ENCODE results near the gene IL6R. TPM values are rescaled to one million over a fixed set of nuclear protein-coding genes. Genes with fewer than 3 reads are reported as not detected.

IL6R gene
- total and polyA plus RNA-seq, 2 donors (not counting 1 experiment from before 2014, with no cell fraction given): 3.5 to 5.3 TPM

- peak overlapping the region; percentile 90 for H3K4me2 ChIP-seq (replicated peaks; ENCODE audit: low read depth, low read length, poor library complexity, severe bottlenecking)
- no peaks in the 10 kb centered on the region for H3K9me3 ChIP-seq (ENCODE audit: control extremely low read depth in 1 of 3, control insufficient read depth in 2 of 3, insufficient read depth in 1 of 3, low read length in 2 of 3)
- H4K20me1 ChIP-seq (ENCODE audit: control insufficient read depth, insufficient read depth, low read length, poor library complexity, severe bottlenecking): peaks cover 4% of the 10 kb centered on the region
- ATAC-seq (ENCODE audit: low read depth) (no peak), DNase-seq (peak; percentile 55)
- WGBS (ENCODE audit: insufficient coverage): 10% methylated on average over 3 of the region's 7 CpGs
- no peaks in the 10 kb centered on the region for H3K79me2 ChIP-seq (ENCODE audit: control insufficient read depth, insufficient read depth, low read length)
- intact Hi-C loops (cut with micrococcal nuclease): loop anchor here (5.0 to 10.0 kb wide), 2 partner anchors 34 to 83 kb away; partner anchors contain the start of genes AQP10 and ATP8B2
- peak overlapping the region in 3 of 5 experiments; percentile 8 to 32 (median 32) for H3K4me3 ChIP-seq (ENCODE audit: control extremely low read depth in 1 of 5, extremely low read depth in 1 of 5, insufficient read depth in 1 of 5, low read depth in 2 of 5, low read length in 4 of 5)
- no peak for TF ChIP-seq CTCF (IDR thresholded peaks at IDR 0.05)
- no peaks in the 10 kb centered on the region for H3K9me3 Mint-ChIP-seq (ENCODE audit: insufficient read depth)
- no peaks in the 10 kb centered on the region for H3K27me3 Mint-ChIP-seq
- H3K4me3 Mint-ChIP-seq: peak overlapping the region; percentile 78
- POLR2A ChIA-PET: interaction anchor here (1.6 to 2.2 kb wide), 2 partner anchors 8 to 12 kb away, joined by 3 to 7 read pairs; no protein-coding TSS in a partner anchor
- H3K36me3 ChIP-seq (replicated peaks in 1 of 2; ENCODE audit: control extremely low read depth in 1 of 2, control insufficient read depth in 1 of 2, extremely low read depth in 1 of 2, insufficient read depth in 2 of 2, low read length in 1 of 2): no peaks in the 10 kb centered on the region
- H3K27ac ChIP-seq (ENCODE audit: low read length in 2 of 2): peak overlapping the region; percentile 49 to 73
- H3K27ac Mint-ChIP-seq: peak overlapping the region; percentile 69
- H2AFZ ChIP-seq (ENCODE audit: insufficient read depth, low read depth, low read length, poor library complexity, severe bottlenecking): no peak overlapping the region
- CTCF ChIA-PET: interaction anchor here (1.6 kb wide), 1 partner anchor 73 kb away, joined by 5 read pairs; no protein-coding TSS in a partner anchor
- peaks cover 63% of the 10 kb centered on the region for H3K4me1 Mint-ChIP-seq
- peaks cover 0 to 16% (median 3%) of the 10 kb centered on the region in 4 experiments for H3K27me3 ChIP-seq (replicated peaks in 1 of 4; ENCODE audit: control extremely low read depth in 1 of 4, control insufficient read depth in 3 of 4, insufficient read depth in 4 of 4, low read length in 3 of 4)
- peaks cover 48 to 70% of the 10 kb centered on the region in 2 donors for H3K4me1 ChIP-seq (ENCODE audit: control insufficient read depth in 2 of 2, insufficient read depth in 2 of 2, low read length in 2 of 2)
- H3K9ac ChIP-seq (ENCODE audit: low read length): peak overlapping the region; percentile 64
Measured at GRCh38 chr1:154408174-154408777, 3.1 kb downstream of the IL6R start.

GRCh38 chr1:154410185-154410827 is 5.2 kb downstream of the IL6R start:
- Mint-ChIP-seq H3K4me3 (no peak overlapping the region), H3K27me3 (no peaks in the 10 kb centered on the region), H3K4me1 (peaks cover 56% of the 10 kb centered on the region), H3K9me3 (ENCODE audit: insufficient read depth) (no peaks in the 10 kb centered on the region), H3K27ac (no peak overlapping the region)
- no peak overlapping the region for H3K4me2 ChIP-seq (replicated peaks; ENCODE audit: low read depth, low read length, poor library complexity, severe bottlenecking)
- peaks cover 7% of the 10 kb centered on the region for H3K79me2 ChIP-seq (ENCODE audit: control insufficient read depth, insufficient read depth, low read length)
- peaks cover 41 to 57% of the 10 kb centered on the region in 2 donors for H3K4me1 ChIP-seq (ENCODE audit: control insufficient read depth in 2 of 2, insufficient read depth in 2 of 2, low read length in 2 of 2)
- H3K36me3 ChIP-seq (replicated peaks in 1 of 2; ENCODE audit: control extremely low read depth in 1 of 2, control insufficient read depth in 1 of 2, extremely low read depth in 1 of 2, insufficient read depth in 2 of 2, low read length in 1 of 2): no peaks in the 10 kb centered on the region
- no peak overlapping the region for H3K27ac ChIP-seq (ENCODE audit: low read length in 2 of 2)
- intact Hi-C loops (cut with micrococcal nuclease): no loop called here
- TF ChIP-seq EZH2 (IDR thresholded peaks at IDR 0.05; ENCODE audit: borderline replicate concordance, insufficient read depth, low read depth, low read length, poor library complexity, severe bottlenecking) (no peak), CTCF (IDR thresholded peaks at IDR 0.05) (no peak)
- no peak overlapping the region for H3K4me3 ChIP-seq (ENCODE audit: control extremely low read depth in 1 of 5, extremely low read depth in 1 of 5, insufficient read depth in 1 of 5, low read depth in 2 of 5, low read length in 4 of 5)
- peaks cover 4% of the 10 kb centered on the region for H4K20me1 ChIP-seq (ENCODE audit: control insufficient read depth, insufficient read depth, low read length, poor library complexity, severe bottlenecking)
- CTCF ChIA-PET: interaction anchor here (0.7 kb wide), 1 partner anchor 1937 kb away, joined by 3 read pairs; no protein-coding TSS in a partner anchor
- no peak overlapping the region for H3K9ac ChIP-seq (ENCODE audit: low read length)
- 67% methylated on average over 6 of the region's 9 CpGs for WGBS (ENCODE audit: insufficient coverage)
- ATAC-seq (ENCODE audit: low read depth) (no peak), DNase-seq (no peak)
- H3K9me3 ChIP-seq (ENCODE audit: control extremely low read depth in 1 of 3, control insufficient read depth in 2 of 3, insufficient read depth in 1 of 3, low read length in 2 of 3): no peaks in the 10 kb centered on the region
- POLR2A ChIA-PET: no interaction called here
- no peaks in the 10 kb centered on the region for H3K27me3 ChIP-seq (replicated peaks in 1 of 4; ENCODE audit: control extremely low read depth in 1 of 4, control insufficient read depth in 3 of 4, insufficient read depth in 4 of 4, low read length in 3 of 4)
- no peak overlapping the region for H2AFZ ChIP-seq (ENCODE audit: insufficient read depth, low read depth, low read length, poor library complexity, severe bottlenecking)

All from B cell (primary cell).